ENCODE results near the gene MGMT. TPM values are rescaled to one million over a fixed set of nuclear protein-coding genes. Genes with fewer than 3 reads are reported as not detected.

Gene MGMT
- total and polyA plus RNA-seq, 2 donors (not counting 3 experiments of a cell fraction or from before 2014, with no cell fraction given) = 15.0 to 15.2 TPM

DNA sequence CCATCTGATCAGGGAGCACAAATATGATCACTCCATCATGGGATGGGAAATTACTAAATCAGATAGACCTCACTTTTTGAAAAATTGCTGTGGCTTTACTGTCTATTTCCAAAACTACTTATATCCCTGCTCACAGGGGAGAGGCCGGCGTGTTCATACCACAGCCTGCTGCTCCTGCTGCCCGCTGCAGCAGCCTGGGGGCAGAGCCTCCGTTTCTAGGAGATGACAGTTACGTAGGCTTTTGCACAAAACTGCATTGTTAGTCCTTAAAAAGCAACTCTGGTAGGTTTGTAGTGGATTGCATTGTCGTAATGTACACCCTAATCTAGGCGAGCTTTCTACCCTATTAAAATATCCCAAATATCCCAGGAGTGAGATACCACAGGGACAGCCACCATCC is 293.4 kb downstream of the MGMT start:
- CTCF ChIA-PET = no interaction called here
- no peaks in the 10 kb centered on the region for H3K36me3 ChIP-seq (ENCODE audit: control insufficient read depth in 2 of 2, extremely low read depth in 1 of 2, insufficient read depth in 2 of 2, low read length in 2 of 2)
- H3K79me2 ChIP-seq (ENCODE audit: control insufficient read depth, insufficient read depth, low read length) = no peaks in the 10 kb centered on the region
- no peak overlapping the region for H3K4me3 ChIP-seq (replicated peaks in 1 of 3; ENCODE audit: insufficient read depth in 1 of 3, low read depth in 1 of 3, low read length in 3 of 3)
- no peaks in the 10 kb centered on the region for H3K4me1 ChIP-seq (ENCODE audit: control insufficient read depth, extremely low read depth, insufficient read depth, low read length)
- H3K27ac ChIP-seq (ENCODE audit: insufficient read depth, low read depth, low read length) = no peak overlapping the region
- intact Hi-C loops (cut with micrococcal nuclease) (no loop called here), dilution Hi-C loops (cut with MboI; ENCODE audit: extremely low pct_ligation_motif_present, low sequenced_read_pairs) (no loop called here)
- H3K4me2 ChIP-seq (ENCODE audit: insufficient read depth, low read length) = no peak overlapping the region
- H3K9ac ChIP-seq (replicated peaks; ENCODE audit: extremely low read depth, insufficient read depth, low read length) = no peak overlapping the region
- no peaks in the 10 kb centered on the region for H4K20me1 ChIP-seq (replicated peaks; ENCODE audit: control insufficient read depth, extremely low read depth, insufficient read depth, low read length)
- no peaks in the 10 kb centered on the region for H3K9me1 ChIP-seq (replicated peaks; ENCODE audit: control insufficient read depth, extremely low read depth, insufficient read depth, low read length)
- FAIRE-seq (no peak), DNase-seq (ENCODE audit: low read depth, low spot score) (no peak)
- no TSS peak for BruUV-seq (replicated peaks)
- no peaks in the 10 kb centered on the region for H3K27me3 ChIP-seq (ENCODE audit: control insufficient read depth in 2 of 2, insufficient read depth in 2 of 2, low read length in 2 of 2)
- POLR2A ChIA-PET = no interaction called here
- H3K9me3 ChIP-seq (replicated peaks; ENCODE audit: control insufficient read depth, insufficient read depth, low read length) = no peaks in the 10 kb centered on the region
- no peak for TF ChIP-seq POLR2A (IDR thresholded peaks at IDR 0.05; ENCODE audit: low read depth, low read length)
- no peak for TF ChIP-seq EZH2 (IDR thresholded peaks at IDR 0.05; ENCODE audit: borderline replicate concordance, low read depth, low read length, severe bottlenecking)
- TF ChIP-seq MYC (IDR thresholded peaks at IDR 0.05; ENCODE audit: low read depth, low read length) = no peak
- no peak for TF ChIP-seq JUN (IDR thresholded peaks at IDR 0.05; ENCODE audit: borderline replicate concordance, insufficient read depth, insufficient read length, low read depth)
- TF ChIP-seq FOS (IDR thresholded peaks at IDR 0.05; ENCODE audit: borderline replicate concordance, insufficient read depth, low read length) = no peak
- TF ChIP-seq POLR2AphosphoS5 (IDR thresholded peaks at IDR 0.05; ENCODE audit: insufficient read depth, low read depth, low read length) = no peak
- TF ChIP-seq GATA2 (IDR thresholded peaks at IDR 0.05; ENCODE audit: insufficient read depth, insufficient read length, low read depth, low read length) = no peak
- TF ChIP-seq, protein P1, sequence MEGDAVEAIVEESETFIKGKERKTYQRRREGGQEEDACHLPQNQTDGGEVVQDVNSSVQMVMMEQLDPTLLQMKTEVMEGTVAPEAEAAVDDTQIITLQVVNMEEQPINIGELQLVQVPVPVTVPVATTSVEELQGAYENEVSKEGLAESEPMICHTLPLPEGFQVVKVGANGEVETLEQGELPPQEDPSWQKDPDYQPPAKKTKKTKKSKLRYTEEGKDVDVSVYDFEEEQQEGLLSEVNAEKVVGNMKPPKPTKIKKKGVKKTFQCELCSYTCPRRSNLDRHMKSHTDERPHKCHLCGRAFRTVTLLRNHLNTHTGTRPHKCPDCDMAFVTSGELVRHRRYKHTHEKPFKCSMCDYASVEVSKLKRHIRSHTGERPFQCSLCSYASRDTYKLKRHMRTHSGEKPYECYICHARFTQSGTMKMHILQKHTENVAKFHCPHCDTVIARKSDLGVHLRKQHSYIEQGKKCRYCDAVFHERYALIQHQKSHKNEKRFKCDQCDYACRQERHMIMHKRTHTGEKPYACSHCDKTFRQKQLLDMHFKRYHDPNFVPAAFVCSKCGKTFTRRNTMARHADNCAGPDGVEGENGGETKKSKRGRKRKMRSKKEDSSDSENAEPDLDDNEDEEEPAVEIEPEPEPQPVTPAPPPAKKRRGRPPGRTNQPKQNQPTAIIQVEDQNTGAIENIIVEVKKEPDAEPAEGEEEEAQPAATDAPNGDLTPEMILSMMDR (IDR thresholded peaks at IDR 0.05; ENCODE audit: extremely low read depth in 1 of 2, insufficient read depth in 1 of 2, low read depth in 1 of 2, low read length in 2 of 2) = no peak
- TF ChIP-seq, protein P2, sequence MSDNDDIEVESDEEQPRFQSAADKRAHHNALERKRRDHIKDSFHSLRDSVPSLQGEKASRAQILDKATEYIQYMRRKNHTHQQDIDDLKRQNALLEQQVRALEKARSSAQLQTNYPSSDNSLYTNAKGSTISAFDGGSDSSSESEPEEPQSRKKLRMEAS (IDR thresholded peaks at IDR 0.05; ENCODE audit: insufficient read depth, insufficient read length) = no peak
- H2AFZ ChIP-seq (ENCODE audit: low read depth, low read length) = no peak overlapping the region
